Omental fat pad (tissue), 4 donors: ENCODE data around the gene LSM3. TPM values are rescaled to one million over a fixed set of nuclear protein-coding genes. Genes with fewer than 3 reads are reported as not detected.
A peak's percentile ranks its signal among the peaks of the same experiment; 100 is the strongest.

ENCODE experiments used
- ATAC-seq: fragments of 150-250 bp; one replicate; pipeline ENCODE4 v1.9.1; 2016; ENCODE audit warnings: mild to moderate bottlenecking, moderate library complexity; ENCODE audit not compliant: low FRiP score
- DNase-seq: peaks from one replicate; pipeline ENCODE4 v3.0.0-alpha.2; 2019; ENCODE audit warnings: low spot score
- CTCF ChIP-seq, 3 donors: fragments of 450-650 bp; IDR thresholded peaks; one replicate each; pipeline ENCODE4 v1.5.1; 2016 to 2017; ENCODE audit warnings: antibody characterized with exemption in 3 of 3, mild to moderate bottlenecking in 3 of 3, moderate library complexity in 2 of 3
- total RNA-seq, 4 donors: library from RNA; depleted of rRNA; stranded (reverse); fragments of >200 nt; gene quantifications; one replicate each; pipeline ENCODE4 v1.1.0, GENCODE V29; 2016

Gene LSM3
- total RNA-seq, 4 donors from 2014 or later: 8.0 to 12.4 (median 10.9) TPM

- no peak for DNase-seq
- ATAC-seq: peak; percentile 75
- no peak for TF ChIP-seq CTCF (IDR thresholded peaks at IDR 0.05)
Observed at GRCh38 chr3:14143271-14144225, 35.1 kb upstream of the LSM3 start.

- peak; percentile 70 for ATAC-seq
- no peak for DNase-seq
- no peak for TF ChIP-seq CTCF (IDR thresholded peaks at IDR 0.05)
Observed at GRCh38 chr3:14144423-14145075, 34.1 kb upstream of the LSM3 start.

- no peak for TF ChIP-seq CTCF (IDR thresholded peaks at IDR 0.05)
- ATAC-seq: no peak
- no peak for DNase-seq
Observed at GRCh38 chr3:14145236-14145635, 33.4 kb upstream of the LSM3 start.

- ATAC-seq (no peak), DNase-seq (no peak)
- no peak for TF ChIP-seq CTCF (IDR thresholded peaks at IDR 0.05)
Observed at GRCh38 chr3:14145670-14146380, 32.8 kb upstream of the LSM3 start.

- DNase-seq (no peak), ATAC-seq (no peak)
- TF ChIP-seq CTCF (IDR thresholded peaks at IDR 0.05): no peak
Observed at GRCh38 chr3:14146381-14147065, 32.1 kb upstream of the LSM3 start.

- DNase-seq: no peak
- ATAC-seq: no peak
- no peak for TF ChIP-seq CTCF (IDR thresholded peaks at IDR 0.05)
Observed at GRCh38 chr3:14147066-14147435, 31.6 kb upstream of the LSM3 start.
